PC-3 (cell line): ENCODE results near the gene OSBPL6.

ENCODE experiments used
- EZH2 ChIP-seq: fragments of 300-600 bp; sonication (generic); IDR thresholded peaks from one replicate; pipeline ENCODE4 v1.6.1; 2017; ENCODE audit warnings: antibody characterized with exemption, mild to moderate bottlenecking, low read length; ENCODE audit not compliant: unreplicated experiment
- EZH2phosphoT487 ChIP-seq: fragments of 300-600 bp; sonication (generic); IDR thresholded peaks from 2 replicates; pipeline ENCODE4 v1.6.1; 2018; ENCODE audit warnings: mild to moderate bottlenecking, antibody characterized with exemption, low read length, borderline replicate concordance
- TF ChIP-seq, protein P1 (sequence below): fragments of 300-600 bp; sonication (generic); conservative IDR thresholded peaks from 2 replicates; pipeline ENCODE4 v1.5.1; 2017; ENCODE audit warnings: antibody characterized with exemption, low read depth, mild to moderate bottlenecking, low read length

GRCh38 chr2:178279636-178280035 lies 85.3 kb downstream of the OSBPL6 start:
- TF ChIP-seq, protein P1, sequence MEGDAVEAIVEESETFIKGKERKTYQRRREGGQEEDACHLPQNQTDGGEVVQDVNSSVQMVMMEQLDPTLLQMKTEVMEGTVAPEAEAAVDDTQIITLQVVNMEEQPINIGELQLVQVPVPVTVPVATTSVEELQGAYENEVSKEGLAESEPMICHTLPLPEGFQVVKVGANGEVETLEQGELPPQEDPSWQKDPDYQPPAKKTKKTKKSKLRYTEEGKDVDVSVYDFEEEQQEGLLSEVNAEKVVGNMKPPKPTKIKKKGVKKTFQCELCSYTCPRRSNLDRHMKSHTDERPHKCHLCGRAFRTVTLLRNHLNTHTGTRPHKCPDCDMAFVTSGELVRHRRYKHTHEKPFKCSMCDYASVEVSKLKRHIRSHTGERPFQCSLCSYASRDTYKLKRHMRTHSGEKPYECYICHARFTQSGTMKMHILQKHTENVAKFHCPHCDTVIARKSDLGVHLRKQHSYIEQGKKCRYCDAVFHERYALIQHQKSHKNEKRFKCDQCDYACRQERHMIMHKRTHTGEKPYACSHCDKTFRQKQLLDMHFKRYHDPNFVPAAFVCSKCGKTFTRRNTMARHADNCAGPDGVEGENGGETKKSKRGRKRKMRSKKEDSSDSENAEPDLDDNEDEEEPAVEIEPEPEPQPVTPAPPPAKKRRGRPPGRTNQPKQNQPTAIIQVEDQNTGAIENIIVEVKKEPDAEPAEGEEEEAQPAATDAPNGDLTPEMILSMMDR: no peak
- no peak for TF ChIP-seq EZH2phosphoT487
- no peak for TF ChIP-seq EZH2
